Measurements from ENCODE around the gene PGF. TPM values are rescaled to one million over a fixed set of nuclear protein-coding genes. Genes with fewer than 3 reads are reported as not detected.

Gene PGF
- total RNA-seq, 3 donors from 2014 or later = 3.7 to 17.9 (median 8.2) TPM

DNA sequence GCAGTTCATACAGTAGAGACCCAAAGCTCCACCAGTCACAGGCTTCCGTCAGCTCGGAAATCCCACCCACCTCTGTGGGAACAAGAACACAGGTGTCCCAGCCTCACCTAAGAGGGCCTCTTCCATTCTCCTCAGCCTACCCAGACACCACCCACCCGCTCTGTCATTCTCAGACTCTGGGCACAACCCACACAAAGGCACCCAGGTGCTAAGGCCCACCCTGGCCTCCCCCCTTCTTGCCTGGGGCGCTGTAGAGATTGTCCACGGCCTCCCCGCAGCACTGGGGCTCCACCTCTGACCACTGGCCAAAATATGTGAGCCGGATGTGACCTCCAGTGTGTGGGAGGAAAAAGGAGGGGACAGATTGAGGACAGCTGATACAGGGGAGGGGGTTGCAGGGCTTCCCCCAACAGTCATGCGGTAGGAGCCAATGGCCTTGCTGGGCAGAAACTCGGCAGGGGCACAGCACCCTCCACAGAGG lies 46.5 kb downstream of the PGF start:
- no peaks in the 10 kb centered on the region for H3K27me3 ChIP-seq
- H3K36me3 ChIP-seq = no peaks in the 10 kb centered on the region
- TF ChIP-seq POLR2A (IDR thresholded peaks at IDR 0.05) (no peak), POLR2AphosphoS5 (IDR thresholded peaks at IDR 0.05) (no peak)
- TF ChIP-seq, protein P1, sequence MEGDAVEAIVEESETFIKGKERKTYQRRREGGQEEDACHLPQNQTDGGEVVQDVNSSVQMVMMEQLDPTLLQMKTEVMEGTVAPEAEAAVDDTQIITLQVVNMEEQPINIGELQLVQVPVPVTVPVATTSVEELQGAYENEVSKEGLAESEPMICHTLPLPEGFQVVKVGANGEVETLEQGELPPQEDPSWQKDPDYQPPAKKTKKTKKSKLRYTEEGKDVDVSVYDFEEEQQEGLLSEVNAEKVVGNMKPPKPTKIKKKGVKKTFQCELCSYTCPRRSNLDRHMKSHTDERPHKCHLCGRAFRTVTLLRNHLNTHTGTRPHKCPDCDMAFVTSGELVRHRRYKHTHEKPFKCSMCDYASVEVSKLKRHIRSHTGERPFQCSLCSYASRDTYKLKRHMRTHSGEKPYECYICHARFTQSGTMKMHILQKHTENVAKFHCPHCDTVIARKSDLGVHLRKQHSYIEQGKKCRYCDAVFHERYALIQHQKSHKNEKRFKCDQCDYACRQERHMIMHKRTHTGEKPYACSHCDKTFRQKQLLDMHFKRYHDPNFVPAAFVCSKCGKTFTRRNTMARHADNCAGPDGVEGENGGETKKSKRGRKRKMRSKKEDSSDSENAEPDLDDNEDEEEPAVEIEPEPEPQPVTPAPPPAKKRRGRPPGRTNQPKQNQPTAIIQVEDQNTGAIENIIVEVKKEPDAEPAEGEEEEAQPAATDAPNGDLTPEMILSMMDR (IDR thresholded peaks at IDR 0.05) = no peak
- no peak overlapping the region for H3K4me3 ChIP-seq
- intact Hi-C loops (cut with DNase I; ENCODE audit: low total_unique reads) = no loop called here
- H3K27ac ChIP-seq = peak overlapping the region in 1 of 2 donors; percentile 9
- no peak for DNase-seq (ENCODE audit: low spot score in 2 of 2)
- H3K9me3 ChIP-seq = no peaks in the 10 kb centered on the region
- H3K4me1 ChIP-seq = no peaks in the 10 kb centered on the region

DNA sequence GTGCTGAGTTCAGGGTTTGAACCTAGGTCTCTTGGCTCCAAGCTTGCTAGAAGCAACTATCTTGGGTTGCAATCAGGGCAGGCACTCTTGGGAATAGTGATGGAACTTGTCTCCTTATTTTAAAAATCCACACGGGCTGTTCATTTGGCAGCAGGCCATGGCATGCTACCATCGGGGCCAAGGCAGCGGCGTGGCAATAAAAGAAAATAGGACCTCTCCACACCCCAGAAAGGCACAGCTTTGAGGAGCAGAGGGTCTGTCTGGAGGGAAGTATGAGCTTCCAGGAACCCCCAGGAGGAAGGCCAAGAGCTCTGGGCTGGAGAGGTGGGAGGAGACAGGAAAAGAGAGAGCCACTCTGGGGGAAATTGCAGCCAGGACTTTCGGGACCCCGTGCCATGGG lies 47.7 kb downstream of the PGF start:
- Histone ChIP-seq H3K4me1 (no peaks in the 10 kb centered on the region), H3K36me3 (no peaks in the 10 kb centered on the region), H3K27ac (peak overlapping the region in 1 of 2 donors; percentile 9), H3K9me3 (no peaks in the 10 kb centered on the region), H3K4me3 (no peak overlapping the region), H3K27me3 (no peaks in the 10 kb centered on the region)
- TF ChIP-seq POLR2A (IDR thresholded peaks at IDR 0.05) = no peak
- no peak for DNase-seq (ENCODE audit: low spot score in 2 of 2)
- intact Hi-C loops (cut with DNase I; ENCODE audit: low total_unique reads) = no loop called here

DNA sequence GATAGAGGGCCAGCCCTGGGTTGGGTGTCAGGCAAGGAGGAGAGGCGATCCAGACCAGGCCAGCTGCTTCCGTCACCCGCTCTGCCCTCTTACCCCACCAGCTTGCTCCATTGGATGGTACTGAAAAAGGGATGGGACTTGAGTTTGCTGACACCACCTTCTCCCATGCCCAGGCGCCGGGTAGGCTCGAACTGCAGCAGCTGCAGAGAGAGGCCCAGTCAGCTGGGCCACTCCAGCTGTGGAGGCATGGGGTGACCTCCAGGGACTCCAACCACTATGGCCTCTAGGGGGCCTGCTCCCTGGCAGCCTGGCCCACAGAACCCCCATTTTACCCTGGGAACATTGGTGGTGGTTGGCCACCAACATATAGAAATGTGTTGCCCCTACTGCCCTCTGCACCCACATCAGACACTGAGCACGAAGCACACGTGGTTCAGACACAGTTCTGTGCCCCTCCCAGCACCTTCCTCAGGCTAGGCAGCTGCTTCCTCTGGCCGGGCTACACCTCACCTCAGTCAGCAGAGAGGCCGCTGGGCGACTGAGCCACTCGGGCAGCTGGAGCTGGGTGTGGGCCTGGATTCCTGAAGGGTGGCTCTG lies 48.4 kb downstream of the PGF start:
- intact Hi-C loops (cut with DNase I; ENCODE audit: low total_unique reads) = no loop called here
- no peak overlapping the region for H3K4me3 ChIP-seq
- H3K36me3 ChIP-seq = no peaks in the 10 kb centered on the region
- no peaks in the 10 kb centered on the region for H3K9me3 ChIP-seq
- DNase-seq (ENCODE audit: low spot score in 2 of 2) = no peak
- H3K27ac ChIP-seq = no peak overlapping the region
- no peaks in the 10 kb centered on the region for H3K4me1 ChIP-seq
- TF ChIP-seq POLR2AphosphoS5 (IDR thresholded peaks at IDR 0.05) = no peak
- TF ChIP-seq POLR2A (IDR thresholded peaks at IDR 0.05) = no peak
- TF ChIP-seq, protein P1 (IDR thresholded peaks at IDR 0.05) = no peak
- no peaks in the 10 kb centered on the region for H3K27me3 ChIP-seq

DNA sequence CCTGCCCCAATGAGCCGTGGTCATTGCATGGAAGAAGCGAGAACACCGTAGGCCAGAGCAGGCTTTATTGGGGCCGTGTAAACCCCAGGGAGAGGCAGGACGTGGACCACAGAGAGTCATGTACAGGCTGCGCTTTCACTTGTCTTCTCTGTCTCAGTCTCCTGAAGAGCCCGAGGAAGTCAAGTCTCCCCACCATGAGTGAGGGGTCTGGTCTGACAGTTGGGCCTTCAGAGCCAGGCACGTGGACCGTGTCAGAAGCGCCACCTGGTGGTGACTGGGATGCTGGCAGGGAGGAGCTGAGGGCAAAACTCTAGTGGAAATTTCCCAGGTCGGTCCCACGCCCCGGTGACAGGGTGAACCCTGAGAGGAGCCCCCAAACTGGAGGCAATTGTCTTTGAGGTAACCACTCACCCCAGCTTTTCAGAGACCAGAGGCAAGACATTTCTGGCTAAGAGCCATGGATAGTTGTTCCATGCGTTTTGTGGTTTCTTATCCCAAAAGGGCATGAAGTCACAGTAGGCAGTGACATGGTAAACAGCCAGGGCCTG lies 49.7 kb downstream of the PGF start:
- Histone ChIP-seq H3K9me3 (no peaks in the 10 kb centered on the region), H3K27me3 (no peaks in the 10 kb centered on the region), H3K36me3 (no peaks in the 10 kb centered on the region), H3K4me3 (no peak overlapping the region), H3K27ac (peak overlapping the region in 1 of 2 donors; percentile 41), H3K4me1 (no peaks in the 10 kb centered on the region)
- TF ChIP-seq POLR2AphosphoS5 (IDR thresholded peaks at IDR 0.05) (no peak), POLR2A (IDR thresholded peaks at IDR 0.05) (no peak)
- TF ChIP-seq, protein P1 (IDR thresholded peaks at IDR 0.05) = peak; percentile 83 to 91 (median 89)
- peak in 1 of 2 donors; percentile 77 for DNase-seq (ENCODE audit: low spot score in 2 of 2)
- intact Hi-C loops (cut with DNase I; ENCODE audit: low total_unique reads) = no loop called here

DNA sequence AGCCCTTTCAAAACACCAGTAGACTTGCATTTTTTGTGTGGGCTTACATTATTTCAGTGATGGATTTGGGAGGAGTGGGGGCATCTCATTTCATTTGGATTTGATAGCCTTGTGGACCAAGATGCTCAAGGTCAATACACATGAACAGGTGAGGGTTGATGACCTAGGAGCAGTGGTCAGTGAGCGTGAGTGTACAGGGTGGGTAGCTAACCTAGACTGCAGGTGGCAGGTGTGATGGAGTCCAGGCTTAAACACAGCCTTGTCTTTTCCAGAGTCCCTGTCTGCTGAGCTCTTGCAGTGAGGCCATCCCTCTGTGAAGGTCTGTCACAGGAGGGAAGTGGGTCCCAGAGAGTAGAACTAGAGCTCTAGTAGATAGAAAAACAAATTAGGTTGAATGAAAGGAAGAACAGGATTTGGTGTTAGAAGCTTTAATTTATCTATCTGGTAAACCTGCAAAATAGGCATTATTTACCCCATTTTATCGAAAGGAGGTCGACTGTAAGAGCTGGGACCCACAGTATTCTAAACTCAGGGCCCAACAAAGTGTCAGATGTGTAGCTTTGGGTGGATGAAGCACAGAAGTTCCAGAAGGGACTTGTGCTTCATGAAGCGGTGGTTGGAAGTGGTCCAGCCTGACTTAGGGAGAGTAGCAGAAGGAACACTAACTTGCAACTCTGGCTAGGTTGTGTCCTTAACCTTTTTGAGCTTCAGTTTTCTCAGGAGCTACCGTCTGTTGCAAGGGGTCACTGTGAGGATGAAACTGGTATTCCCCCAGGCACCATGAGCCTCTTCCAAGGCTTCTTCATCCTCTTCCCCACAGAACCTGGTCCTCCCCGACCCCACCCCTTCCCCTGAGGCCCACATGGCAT lies 50.5 kb downstream of the PGF start:
- Histone ChIP-seq H3K9me3 (no peaks in the 10 kb centered on the region), H3K27ac (no peak overlapping the region), H3K4me1 (no peaks in the 10 kb centered on the region), H3K27me3 (no peaks in the 10 kb centered on the region), H3K36me3 (peaks cover 5% of the 10 kb centered on the region), H3K4me3 (no peak overlapping the region)
- intact Hi-C loops (cut with DNase I; ENCODE audit: low total_unique reads) = no loop called here
- DNase-seq (ENCODE audit: low spot score in 2 of 2) = no peak
- TF ChIP-seq, protein P1 (IDR thresholded peaks at IDR 0.05) = no peak
- TF ChIP-seq POLR2AphosphoS5 (IDR thresholded peaks at IDR 0.05) (no peak), POLR2A (IDR thresholded peaks at IDR 0.05) (no peak)
